ENCODE measurements around the gene SLIT3.

Gene SLIT3

DNA sequence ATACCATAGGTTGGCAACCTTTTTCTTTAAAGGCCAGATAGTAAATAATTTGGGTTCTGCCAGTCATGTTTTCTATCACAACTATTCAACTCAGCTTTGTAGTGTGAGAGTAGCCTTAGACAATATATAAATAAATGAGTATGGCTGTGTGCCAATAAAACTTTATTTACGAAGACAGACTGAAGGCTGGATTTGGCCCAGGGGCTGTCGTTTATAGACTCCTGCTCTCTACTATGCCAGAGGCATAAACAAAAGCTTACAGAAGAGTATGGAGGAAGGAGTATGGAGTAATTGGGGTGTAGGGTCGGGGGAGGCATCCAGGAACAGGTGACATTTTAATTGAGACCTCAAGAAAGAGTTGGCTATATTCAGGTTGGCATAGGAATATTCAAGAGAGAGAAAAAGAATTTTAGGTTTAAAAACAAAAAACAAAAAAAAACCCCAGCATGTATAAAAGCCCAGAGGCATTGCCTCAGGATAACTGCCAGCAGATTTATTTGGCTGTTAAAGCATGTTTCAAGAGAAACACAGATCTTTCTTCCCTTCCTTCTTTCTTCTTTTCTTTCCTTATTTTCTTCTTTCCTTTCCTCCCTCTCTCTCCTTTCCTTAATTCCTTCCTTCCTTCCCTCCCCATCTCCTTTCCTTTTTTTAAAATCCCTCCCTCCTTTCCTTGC is 39.9 kb downstream of the SLIT3 start:
- no peak for FAIRE-seq

DNA sequence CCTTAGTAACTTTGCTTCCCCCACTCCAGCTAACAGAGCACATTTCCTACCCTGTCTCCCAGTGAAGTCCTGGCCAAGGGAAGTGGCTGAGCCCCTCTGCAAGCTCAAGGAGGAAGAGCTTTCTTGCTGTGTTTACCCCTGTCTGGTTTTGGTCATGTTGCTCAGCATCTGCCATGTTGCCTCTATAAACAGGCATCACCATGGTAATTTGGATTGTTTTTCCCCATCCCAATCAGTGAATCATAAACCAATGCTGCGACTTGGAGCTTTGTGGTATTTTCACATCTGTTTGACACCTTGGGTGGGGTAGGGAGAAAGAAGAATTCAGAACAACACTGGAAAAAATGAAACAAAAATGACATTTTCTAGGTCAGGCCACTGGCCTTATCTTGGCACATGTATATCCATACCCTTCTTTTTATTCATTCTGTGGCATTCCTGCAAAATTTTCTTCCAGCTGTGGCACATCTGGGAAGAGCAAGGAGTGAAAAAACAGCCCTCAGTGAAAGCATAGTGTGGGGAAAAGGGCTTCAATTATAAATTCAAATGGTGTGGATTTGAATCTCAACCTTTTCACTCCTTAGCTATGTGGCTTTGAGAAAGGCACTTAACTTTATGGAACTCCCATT is 42.5 kb downstream of the SLIT3 start:
- no peak for FAIRE-seq

DNA sequence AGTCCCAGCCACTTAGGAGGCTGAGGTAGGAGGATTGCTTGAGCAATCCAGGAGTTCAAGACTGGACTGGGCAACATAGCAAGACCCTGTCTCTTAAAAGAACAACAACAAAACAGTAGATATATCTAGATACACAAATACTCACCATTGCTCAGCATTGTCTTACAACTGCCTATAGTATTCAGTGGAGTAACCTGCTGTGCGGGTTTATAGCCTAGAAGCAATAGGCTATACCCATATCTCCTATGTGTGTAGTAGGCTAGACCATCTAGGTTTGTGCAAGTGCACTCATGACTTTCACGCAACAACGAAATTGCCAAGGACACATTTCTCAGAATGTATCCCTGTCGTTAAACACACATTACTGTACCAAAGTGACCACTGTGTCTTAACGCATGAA is 44.7 kb downstream of the SLIT3 start:
- no peak for FAIRE-seq

DNA sequence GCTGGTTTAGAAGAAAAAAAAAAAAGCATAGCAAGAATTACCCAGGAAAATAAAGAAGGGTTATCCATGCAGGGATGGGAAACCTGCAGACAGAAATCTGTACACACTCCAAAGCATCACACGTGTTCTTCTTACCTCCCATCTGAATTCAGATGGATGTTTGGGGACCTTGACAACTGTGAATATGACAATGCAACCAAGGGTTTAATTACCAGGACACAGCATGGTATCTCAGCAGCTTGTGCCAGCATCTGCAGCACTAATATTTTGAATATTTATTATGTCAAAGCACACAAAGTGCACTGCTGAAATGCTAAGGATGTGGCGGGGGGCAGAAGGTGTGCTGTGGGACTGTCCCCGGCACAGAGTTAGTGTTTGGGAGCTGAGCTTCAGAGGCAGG is 47.9 kb downstream of the SLIT3 start:
- FAIRE-seq = no peak

DNA sequence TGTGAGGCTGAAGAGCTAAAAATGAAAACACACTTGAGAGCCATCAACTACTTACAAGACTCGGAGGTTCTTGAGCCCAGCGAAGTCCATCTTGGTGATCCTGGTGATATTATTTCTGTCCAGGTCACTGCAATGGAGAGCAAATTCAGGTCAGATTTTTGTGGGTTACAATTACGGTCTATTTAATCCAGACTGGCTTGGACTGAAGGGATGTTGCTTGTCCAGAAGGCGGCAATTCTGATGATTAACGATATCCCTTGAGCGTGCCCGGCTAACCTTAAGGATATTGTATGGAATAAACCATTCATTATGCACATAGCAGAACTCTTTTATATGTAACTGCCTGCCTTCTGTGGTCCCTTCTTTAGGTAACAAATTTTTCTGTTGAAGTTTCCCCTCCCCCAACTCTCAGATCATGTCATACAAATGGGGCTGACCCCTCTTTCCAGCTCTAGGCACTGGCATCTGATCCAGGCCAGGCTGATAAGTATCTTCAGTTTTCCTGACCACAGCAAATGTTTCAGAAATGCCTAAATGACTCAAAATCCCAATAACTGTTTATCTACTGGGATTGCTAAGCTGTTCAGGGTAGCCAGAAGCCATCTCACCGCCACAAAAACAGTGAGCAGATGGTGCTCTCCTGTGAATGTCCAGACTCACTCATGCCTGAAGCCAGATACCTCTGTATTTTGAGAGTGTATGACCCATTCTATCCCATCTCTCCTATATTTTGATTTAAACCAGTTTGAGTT is 49.4 kb downstream of the SLIT3 start:
- FAIRE-seq = no peak

DNA sequence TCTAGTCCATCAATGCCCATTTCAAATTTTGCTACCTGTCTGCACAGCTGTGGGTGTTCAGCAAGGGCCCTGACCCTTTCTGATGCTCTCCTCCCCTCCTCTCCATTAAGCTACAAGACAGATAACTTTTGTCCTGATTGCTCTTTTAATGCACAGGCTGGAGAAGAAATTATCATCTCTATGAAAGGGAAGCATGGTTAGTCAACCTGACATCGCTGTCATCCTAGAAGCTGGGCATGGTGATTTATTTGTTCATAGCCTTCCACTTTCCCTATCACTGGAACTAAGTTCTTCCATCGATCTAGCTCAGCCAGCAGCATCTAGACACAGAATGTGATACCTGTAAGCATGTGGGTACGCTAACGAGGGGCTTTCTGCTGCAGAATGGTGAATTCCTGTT is 50.1 kb downstream of the SLIT3 start:
- FAIRE-seq = no peak

DNA sequence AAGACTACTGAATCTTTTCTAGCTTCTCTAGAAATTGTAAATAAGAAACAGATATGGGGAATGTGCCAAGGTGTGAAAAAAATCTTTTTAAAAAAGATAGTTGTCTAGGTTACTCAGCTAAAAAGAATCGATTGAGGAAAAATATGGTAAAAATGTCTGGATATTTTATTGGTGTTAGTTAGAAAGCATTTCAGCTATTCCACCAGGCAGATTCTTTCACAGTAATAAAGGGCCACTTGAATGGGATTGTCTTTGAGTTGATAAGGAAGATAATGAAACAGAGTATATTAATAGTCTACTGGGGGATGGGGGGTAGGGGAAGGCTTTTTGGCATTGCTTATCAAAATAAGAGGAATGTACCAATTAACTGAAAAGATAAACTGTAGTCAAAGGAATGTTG is 51.9 kb downstream of the SLIT3 start:
- FAIRE-seq = no peak

DNA sequence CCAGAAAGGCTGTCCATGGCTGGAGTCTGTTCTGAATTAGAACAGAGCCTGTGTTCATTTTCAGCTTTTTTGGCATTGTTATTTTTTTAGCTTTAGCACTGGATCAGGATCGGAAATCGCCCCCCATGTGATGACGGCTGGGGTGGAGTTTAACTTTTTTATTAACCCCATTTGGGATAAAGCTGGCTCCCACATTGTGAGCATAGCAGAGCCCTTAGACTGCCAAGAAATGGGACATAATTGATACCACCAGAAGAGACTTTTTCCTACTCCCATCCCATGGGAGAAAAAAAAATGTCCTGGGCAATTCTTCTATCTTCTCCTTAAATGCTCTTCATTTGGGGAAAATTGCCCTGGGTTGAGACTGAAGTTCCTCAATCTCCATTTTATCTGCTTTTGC is 52.4 kb downstream of the SLIT3 start:
- FAIRE-seq = no peak

DNA sequence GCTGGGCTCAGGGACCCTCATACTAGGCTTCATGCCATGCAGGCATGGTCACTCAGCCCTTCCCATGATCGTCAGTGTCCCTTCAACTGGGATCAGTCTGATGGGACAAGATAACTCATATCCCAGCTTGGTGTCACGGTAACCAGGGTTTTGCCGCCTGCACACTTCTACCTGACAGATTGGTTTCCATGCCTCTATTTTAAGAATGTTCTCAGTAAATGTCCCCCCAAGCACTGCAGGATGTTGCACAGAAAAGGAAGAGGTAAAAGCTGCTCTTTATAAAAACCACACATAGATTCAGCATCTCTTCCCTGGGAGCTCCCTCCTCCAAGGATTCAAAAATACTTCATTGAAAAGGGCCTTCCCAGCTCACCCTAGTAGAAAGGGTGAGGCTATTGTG is 56.1 kb downstream of the SLIT3 start:
- no peak for FAIRE-seq

DNA sequence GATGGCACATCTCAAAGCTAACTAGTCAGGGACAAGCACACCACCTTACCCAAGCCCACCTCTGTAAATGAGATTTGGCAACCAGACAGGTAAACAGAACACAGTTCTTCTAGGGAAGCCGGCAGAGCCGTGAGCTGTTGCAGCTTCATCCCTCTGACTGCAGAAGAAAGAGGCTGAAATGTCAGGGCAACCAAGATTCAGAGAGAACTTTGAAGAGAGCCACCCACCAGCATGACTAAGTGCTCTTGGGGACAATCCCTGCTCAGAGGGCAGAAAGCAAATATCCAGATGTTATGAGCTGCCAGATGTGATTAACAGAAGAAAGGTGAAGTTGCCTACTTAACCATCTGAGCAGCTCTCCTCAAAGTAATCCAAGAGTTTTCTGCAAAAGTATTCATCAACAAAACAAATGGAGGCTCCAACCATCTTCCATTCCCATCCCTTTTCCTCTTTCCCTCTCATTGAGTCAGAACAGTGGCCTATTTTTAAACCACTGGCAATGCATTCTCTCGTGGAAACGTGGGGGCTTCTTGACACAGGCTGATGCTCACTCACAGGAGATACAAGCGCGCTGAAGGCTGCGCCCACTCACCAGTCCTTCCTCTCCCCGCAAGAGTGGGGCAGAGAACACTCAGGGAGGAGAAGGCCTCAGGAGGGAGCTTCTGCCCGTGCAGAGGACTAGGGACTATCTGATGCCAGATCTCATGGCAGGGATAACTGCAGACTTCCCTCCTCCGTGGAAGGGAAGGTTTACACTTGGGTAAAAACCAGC is 57.1 kb downstream of the SLIT3 start:
- FAIRE-seq = no peak

DNA sequence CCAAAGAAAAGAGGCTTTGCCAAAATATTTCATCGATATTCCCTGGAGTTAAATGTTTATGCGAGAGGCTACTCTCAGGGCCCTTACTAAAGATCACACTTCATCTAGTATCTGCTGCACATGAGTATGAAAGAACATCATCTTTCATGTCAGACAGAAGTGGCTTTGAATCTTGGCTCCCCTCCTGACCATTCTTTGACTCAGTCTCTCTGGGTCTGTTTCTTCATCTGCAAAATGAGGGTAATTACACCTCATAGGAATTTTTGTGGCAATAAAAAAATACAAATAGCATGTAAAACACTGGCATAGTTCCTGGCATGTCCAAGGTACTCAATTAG is 58.1 kb downstream of the SLIT3 start:
- FAIRE-seq = no peak

DNA sequence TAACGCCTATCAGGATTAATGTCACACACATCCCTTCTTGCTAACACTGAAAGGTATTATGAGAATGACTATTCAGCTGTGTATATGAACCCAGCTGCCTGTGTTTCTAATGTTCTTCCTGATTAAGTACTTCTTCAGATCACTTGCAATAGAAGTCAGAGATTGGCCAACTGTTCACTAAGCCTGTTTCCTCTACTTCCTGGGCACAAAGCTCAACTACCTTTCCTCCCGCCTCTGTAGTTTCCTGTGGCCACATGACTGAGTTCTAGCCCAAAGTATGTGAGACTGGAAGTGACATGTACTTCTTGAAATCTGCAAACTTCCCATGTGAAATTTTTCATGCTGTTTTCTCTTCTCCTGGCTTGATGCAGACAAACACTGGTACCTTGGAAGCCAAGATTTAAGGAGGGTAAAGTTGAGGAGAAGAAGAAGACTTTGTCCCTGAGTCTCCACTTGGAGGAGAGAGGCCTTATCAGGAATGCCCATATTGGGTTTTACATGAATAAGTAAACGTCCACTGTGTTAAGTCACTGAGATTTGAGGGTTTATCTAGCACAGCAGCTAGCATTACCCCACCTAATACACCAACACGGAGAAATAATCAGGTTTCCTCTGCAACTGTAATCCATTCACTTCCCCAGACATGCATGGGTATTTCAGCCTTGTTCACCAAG is 58.6 kb downstream of the SLIT3 start:
- FAIRE-seq = no peak

DNA sequence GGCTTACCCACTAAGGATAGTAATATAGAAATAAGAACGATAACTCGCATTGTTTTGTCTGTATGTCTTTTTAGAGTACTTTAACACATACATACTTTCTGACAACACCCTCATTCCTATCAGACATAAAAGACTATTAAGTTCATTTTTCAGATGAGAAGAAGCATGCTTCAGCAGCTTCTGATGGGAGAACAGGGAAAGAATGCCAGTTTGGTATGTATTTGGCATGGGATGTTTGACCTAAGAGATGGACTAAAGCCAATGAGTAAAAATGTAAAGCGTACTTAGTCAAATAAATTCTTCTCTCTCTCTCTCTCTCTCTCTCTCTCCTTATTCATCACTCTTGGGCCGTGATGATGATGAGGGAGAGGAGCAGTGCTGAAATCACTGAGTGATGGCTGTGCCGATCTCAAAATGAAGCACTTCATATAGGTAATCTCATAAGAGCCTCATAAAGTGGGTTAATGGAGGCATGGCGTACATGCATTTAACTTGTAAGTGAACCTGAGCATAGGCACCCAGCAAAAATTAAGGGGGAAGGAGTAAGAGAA is 71.5 kb downstream of the SLIT3 start:
- no peak for FAIRE-seq

DNA sequence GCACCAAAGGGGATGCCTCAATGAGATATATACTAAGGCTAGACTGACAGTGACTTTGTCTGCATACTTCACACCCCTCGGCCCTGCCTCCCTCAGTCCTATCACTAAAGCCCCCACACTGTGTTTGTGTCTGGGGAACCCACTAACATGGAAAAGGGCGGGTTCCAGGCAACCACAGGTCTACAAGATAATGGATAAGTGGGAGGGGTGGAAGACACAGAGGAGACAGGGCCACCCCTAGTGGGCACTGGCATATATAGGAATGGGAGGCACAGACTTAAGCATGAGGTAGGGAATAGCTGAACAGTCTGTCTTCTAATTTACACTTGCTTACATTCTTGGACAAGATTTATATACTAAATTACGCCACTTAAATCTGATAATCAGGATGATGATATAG is 74.0 kb downstream of the SLIT3 start:
- FAIRE-seq = no peak

DNA sequence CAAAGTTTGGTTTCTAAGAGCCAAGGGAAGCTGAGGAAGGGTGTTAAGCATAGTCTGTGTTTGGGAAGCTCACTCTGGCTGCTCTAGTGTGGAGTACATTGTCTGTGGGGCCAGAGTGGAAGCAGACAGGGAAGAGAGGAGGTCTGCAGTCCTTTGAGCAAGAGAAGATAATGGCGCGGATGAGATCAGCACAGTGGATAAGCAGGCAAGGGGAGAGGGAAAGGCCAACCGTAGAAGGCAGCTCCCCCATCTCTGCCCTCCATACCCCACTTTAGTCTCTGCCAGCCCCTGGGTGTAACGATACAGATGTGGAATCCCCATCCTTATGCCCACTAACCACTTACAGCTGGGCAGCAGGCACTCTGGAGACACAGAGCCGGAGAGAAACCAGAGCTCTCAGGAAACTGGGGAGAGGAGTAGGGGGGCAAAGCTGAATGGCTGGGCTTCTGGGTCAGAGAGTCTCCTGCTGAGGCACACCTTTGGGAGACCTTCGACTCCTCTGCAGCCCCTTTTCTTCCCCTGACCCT is 75.0 kb downstream of the SLIT3 start:
- no peak for FAIRE-seq

DNA sequence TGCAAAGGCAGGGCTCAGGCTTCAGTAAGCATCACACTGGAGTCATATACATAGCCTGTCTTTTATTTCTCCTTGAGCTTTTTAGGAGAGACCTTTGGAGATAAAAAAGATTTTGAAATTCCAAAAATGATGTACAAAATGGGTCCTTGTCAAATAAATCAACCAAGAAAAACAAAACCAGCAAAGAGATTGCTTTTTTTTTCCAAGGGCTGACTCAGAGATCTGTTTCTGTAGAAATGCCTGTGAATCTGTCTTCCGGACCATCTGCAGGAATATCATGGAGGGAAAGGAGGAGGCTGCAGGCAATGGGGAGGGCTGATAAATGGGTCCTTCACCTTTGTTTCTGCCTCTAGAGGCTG is 77.4 kb downstream of the SLIT3 start:
- FAIRE-seq = no peak

DNA sequence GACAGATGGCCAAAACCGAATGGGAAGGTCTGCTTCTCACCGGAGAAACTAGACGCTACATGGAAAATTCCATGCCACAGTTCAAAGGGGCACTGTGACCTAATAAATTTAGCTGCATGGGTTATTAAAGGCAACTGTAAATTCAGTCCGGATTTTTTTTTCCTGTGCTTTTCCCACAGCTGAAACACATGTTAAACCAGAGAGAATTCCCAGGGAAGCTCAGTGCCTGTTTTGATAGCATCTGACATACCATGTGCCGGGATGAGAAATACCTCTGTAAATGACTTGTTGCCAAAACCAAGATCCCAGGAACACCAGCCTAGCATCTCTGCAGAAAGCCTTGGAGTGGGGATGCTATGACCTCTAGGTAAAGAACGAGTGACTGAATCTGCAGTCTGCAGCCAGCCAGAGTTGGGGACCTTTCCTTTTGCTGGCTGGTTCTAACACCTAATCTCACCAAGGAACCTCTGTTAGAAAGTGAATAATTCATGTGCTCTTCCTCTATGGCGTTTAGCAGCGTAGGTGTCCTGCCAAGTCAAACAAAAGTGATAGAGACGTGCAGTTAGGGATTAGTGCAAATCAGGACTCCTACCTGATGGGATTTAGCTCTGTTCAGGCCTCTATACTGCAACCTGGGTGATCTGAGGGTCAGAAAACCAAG is 77.9 kb downstream of the SLIT3 start:
- no peak for FAIRE-seq

DNA sequence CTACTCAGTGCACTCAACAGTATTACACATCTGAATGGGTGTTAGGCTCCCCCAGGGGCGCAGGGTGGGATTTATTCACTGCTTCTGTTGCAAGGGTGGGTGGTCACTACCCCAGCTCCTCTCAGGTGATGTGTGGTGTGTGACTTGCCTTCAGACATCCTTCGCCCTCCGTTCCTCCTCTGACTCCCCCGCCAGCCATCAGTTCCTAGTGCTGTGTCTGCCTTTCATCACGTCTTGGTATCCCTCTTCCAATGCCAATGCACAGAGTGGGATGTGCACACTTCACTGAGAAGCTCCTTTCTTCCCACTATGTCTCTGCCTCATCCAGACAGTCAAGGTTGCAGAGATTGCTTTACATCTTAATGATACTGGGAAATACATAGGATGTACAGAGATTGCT is 79.4 kb downstream of the SLIT3 start:
- no peak for FAIRE-seq

DNA sequence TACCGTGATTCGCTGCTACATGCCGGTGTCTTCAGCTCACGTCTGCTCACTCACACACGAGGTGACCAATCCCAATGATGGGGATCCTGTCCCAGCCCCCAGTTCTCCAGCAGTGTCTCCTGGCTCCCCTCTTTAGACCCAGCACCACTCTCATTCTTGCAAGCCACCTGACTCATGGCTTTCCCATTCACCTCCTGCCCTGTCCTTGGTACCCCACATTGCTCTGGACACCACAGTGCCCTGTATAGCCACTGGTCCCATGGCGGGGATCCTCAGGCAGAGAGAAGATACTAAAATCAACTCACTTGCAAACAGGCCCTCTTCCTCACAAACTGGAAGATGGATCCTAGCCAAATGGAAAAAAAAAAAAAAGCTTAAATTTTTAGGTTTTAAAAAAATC is 81.0 kb downstream of the SLIT3 start:
- no peak for FAIRE-seq

DNA sequence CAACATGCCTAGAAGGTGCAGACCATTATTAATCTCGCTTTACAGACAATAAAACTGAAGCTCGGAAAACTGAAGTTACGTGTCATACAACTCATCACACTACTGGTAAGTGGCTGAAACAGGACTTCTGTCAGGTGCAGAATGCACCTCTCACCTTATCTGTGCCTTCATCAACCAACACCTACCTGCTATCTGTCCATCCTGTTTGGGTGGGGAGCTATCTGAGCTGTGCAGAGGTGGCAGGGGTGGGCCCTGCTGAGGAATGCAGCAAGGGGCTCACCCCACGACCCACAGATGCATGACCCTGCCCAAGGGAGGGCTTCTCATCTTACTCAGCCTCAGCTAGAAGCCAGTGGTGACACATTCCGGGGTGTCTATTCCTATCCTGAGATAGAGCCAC is 81.6 kb downstream of the SLIT3 start:
- FAIRE-seq = no peak

DNA sequence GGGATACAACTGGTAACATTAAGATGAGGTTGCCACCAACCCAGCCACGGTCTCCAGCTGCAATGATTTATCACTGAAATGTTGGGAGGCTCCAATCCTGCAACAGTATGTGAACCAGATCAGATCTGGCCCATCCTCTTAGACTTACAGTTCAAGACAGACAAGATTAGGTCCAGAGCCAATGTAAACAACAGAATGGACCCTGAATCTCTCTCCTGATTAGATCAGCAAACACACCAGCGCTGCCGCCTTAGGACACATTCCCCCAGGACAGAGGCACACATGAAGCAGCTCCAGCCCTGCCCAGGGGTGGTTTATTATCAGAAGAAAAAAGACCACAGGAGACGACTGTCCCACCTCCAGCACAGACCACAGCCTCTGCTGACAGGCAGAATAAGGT is 82.1 kb downstream of the SLIT3 start:
- no peak for FAIRE-seq

DNA sequence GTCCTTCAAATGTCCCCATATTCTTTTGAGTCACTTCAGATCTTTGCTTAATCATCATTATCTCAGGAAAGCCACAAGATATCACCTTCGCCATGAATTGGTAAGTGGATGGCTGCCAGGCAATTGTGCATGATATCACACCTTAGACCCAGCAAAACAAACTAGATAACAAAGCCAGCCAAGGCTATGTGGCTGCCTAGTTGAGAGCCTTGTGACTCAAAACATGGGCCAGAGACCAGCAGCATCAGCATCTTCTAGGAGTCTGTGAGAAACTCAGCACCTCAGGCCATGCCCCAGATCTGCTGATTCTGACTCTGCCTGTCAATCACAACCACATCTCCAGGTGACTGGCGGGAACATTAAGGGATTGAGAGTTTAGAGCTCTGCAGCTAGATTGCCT is 82.8 kb downstream of the SLIT3 start:
- FAIRE-seq = no peak

Data from A204.1 (cell line).